Measurements from ENCODE around the gene UNC80. TPM values are rescaled to one million over a fixed set of nuclear protein-coding genes. Genes with fewer than 3 reads are reported as not detected.

The UNC80 gene
- polyA plus RNA-seq, 1 of the 3 experiments (the other 2 are of a cell fraction), result 0.59 TPM

GRCh38 chr2:209757163-209757562, 14.5 kb upstream of the UNC80 start:
- CTCF ChIA-PET, result interaction anchor here (1.0 kb wide), 1 partner anchor 12 kb away, joined by 3 read pairs; no protein-coding TSS in a partner anchor
- no peak for DNase-seq
- POLR2A ChIA-PET, result no interaction called here
- no peaks in the 10 kb centered on the region for H3F3A ChIP-seq (replicated peaks; ENCODE audit: insufficient read depth)
- no peak for TF ChIP-seq TEAD4 (IDR thresholded peaks at IDR 0.05; ENCODE audit: borderline replicate concordance, insufficient read depth)
- no peak for TF ChIP-seq FOSL2 (IDR thresholded peaks at IDR 0.05; ENCODE audit: borderline replicate concordance, low read depth)
- no peak for TF ChIP-seq YY1 (IDR thresholded peaks at IDR 0.05; ENCODE audit: low read depth)
- TF ChIP-seq MAX (IDR thresholded peaks at IDR 0.05; ENCODE audit: low read depth), result no peak
- TF ChIP-seq ELF1 (IDR thresholded peaks at IDR 0.05), result no peak
- no peak for TF ChIP-seq GATA2 (CRISPR knock-in tag; IDR thresholded peaks at IDR 0.05)
- TF ChIP-seq RAD21 (IDR thresholded peaks at IDR 0.05; ENCODE audit: low read length), result no peak
- no peak for TF ChIP-seq SMC3 (IDR thresholded peaks at IDR 0.05; ENCODE audit: low read depth, low read length)
- TF ChIP-seq EP300 (IDR thresholded peaks at IDR 0.05; ENCODE audit: borderline replicate concordance in 1 of 2, low read depth in 1 of 2, low read length in 1 of 2), result no peak
- H3K36me3 ChIP-seq (replicated peaks in 1 of 2; ENCODE audit: control insufficient read depth in 1 of 2, insufficient read depth in 2 of 2, low read length in 1 of 2), result no peaks in the 10 kb centered on the region
- no peak overlapping the region for H3K4me3 ChIP-seq (ENCODE audit: low read depth in 2 of 2, low read length in 1 of 2)
- no peak overlapping the region for H3K27ac ChIP-seq (ENCODE audit: low read depth in 2 of 2, low read length in 1 of 2)
- H3K27me3 ChIP-seq (ENCODE audit: insufficient read depth), result no peaks in the 10 kb centered on the region
- no peaks in the 10 kb centered on the region for H3K9me2 ChIP-seq
- H4K20me1 ChIP-seq (ENCODE audit: insufficient read depth), result no peaks in the 10 kb centered on the region
- no peak overlapping the region for H2AFZ ChIP-seq (ENCODE audit: low read depth)
- H3K4me1 ChIP-seq (ENCODE audit: control insufficient read depth in 1 of 2, insufficient read depth in 2 of 2, low read depth in 1 of 2, low read length in 1 of 2), result no peaks in the 10 kb centered on the region
- no peak overlapping the region for H3K9ac ChIP-seq
- H3K9me3 ChIP-seq, result no peaks in the 10 kb centered on the region
- no peak overlapping the region for H3K4me2 ChIP-seq
- no peaks in the 10 kb centered on the region for H3K79me2 ChIP-seq (ENCODE audit: insufficient read depth)

- Histone ChIP-seq H3K36me3 (replicated peaks in 1 of 2; ENCODE audit: control insufficient read depth in 1 of 2, insufficient read depth in 2 of 2, low read length in 1 of 2) (no peaks in the 10 kb centered on the region), H3K27ac (ENCODE audit: low read depth in 2 of 2, low read length in 1 of 2) (no peak overlapping the region), H3K4me1 (ENCODE audit: control insufficient read depth in 1 of 2, insufficient read depth in 2 of 2, low read depth in 1 of 2, low read length in 1 of 2) (no peaks in the 10 kb centered on the region), H3F3A (replicated peaks; ENCODE audit: insufficient read depth) (no peaks in the 10 kb centered on the region), H4K20me1 (ENCODE audit: insufficient read depth) (no peaks in the 10 kb centered on the region), H3K4me2 (no peak overlapping the region), H2AFZ (ENCODE audit: low read depth) (no peak overlapping the region), H3K4me3 (ENCODE audit: low read depth in 2 of 2, low read length in 1 of 2) (no peak overlapping the region), H3K9me2 (no peaks in the 10 kb centered on the region), H3K9ac (no peak overlapping the region), H3K27me3 (ENCODE audit: insufficient read depth) (no peaks in the 10 kb centered on the region), H3K79me2 (ENCODE audit: insufficient read depth) (no peaks in the 10 kb centered on the region), H3K9me3 (no peaks in the 10 kb centered on the region)
- TF ChIP-seq TAF1 (IDR thresholded peaks at IDR 0.05; ENCODE audit: borderline replicate concordance, low read depth, low read length), result no peak
- no peak for TF ChIP-seq IRF3 (IDR thresholded peaks at IDR 0.05; ENCODE audit: low read depth, low read length)
- TF ChIP-seq RCOR1 (IDR thresholded peaks at IDR 0.05; ENCODE audit: low read length), result no peak
- no peak for TF ChIP-seq TCF12 (IDR thresholded peaks at IDR 0.05)
- no peak for TF ChIP-seq RAD21 (IDR thresholded peaks at IDR 0.05; ENCODE audit: low read length)
- no peak for TF ChIP-seq ZBTB33 (IDR thresholded peaks at IDR 0.05; ENCODE audit: borderline replicate concordance, low read depth)
- no peak for TF ChIP-seq NRF1 (IDR thresholded peaks at IDR 0.05; ENCODE audit: low read depth, low read length)
- no peak for TF ChIP-seq GABPA (IDR thresholded peaks at IDR 0.05; ENCODE audit: low read depth)
- TF ChIP-seq SIN3A (IDR thresholded peaks at IDR 0.05; ENCODE audit: borderline replicate concordance, low read depth, low read length), result no peak
- TF ChIP-seq MEF2A (IDR thresholded peaks at IDR 0.05; ENCODE audit: borderline replicate concordance, low read depth), result no peak
- no peak for TF ChIP-seq SMC3 (IDR thresholded peaks at IDR 0.05; ENCODE audit: low read depth, low read length)
- TF ChIP-seq EZH2phosphoT487 (IDR thresholded peaks at IDR 0.05; ENCODE audit: borderline replicate concordance, low read depth), result no peak
- no peak for TF ChIP-seq RFX5 (IDR thresholded peaks at IDR 0.05; ENCODE audit: low read length)
- no peak for TF ChIP-seq CHD2 (IDR thresholded peaks at IDR 0.05; ENCODE audit: low read length, partially characterized antibody)
- no peak for TF ChIP-seq FOSL2 (IDR thresholded peaks at IDR 0.05; ENCODE audit: borderline replicate concordance, low read depth)
- no peak for DNase-seq
- CTCF ChIA-PET, result no interaction called here
- 43% methylated on average over 2 of the region's 2 CpGs for WGBS (ENCODE audit: low lambda C conversion rate)
- POLR2A ChIA-PET, result no interaction called here
These were observed 10.1 kb upstream of the UNC80 start for GRCh38 chr2:209761566-209761965.
